ENCODE results near the gene HCN4. TPM values are rescaled to one million over a fixed set of nuclear protein-coding genes. Genes with fewer than 3 reads are reported as not detected.

HCN4 gene
- total and polyA plus RNA-seq, 2 experiments from 2014 or later, result 2.4 to 10.6 TPM

DNA sequence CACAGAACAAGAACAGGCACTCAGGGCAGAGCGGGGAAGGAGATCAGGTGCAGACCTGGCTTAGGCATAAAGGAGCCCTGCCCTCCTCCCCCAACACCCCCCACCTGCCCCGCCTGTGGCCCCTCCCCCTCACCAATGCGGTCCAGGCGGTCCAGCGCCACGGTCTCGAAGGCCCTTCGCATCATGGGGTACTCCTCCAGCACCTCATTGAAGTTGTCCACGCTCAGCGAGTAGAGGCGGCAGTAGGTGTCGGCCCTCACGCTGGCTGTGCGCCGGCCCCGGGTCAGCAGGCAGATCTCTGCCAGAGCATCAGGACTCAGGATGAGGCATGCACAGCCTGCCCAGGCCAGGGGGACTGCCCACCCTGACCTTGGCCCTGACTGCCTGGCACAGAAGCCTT is 44.8 kb downstream of the HCN4 start:
- TF ChIP-seq, protein P1, sequence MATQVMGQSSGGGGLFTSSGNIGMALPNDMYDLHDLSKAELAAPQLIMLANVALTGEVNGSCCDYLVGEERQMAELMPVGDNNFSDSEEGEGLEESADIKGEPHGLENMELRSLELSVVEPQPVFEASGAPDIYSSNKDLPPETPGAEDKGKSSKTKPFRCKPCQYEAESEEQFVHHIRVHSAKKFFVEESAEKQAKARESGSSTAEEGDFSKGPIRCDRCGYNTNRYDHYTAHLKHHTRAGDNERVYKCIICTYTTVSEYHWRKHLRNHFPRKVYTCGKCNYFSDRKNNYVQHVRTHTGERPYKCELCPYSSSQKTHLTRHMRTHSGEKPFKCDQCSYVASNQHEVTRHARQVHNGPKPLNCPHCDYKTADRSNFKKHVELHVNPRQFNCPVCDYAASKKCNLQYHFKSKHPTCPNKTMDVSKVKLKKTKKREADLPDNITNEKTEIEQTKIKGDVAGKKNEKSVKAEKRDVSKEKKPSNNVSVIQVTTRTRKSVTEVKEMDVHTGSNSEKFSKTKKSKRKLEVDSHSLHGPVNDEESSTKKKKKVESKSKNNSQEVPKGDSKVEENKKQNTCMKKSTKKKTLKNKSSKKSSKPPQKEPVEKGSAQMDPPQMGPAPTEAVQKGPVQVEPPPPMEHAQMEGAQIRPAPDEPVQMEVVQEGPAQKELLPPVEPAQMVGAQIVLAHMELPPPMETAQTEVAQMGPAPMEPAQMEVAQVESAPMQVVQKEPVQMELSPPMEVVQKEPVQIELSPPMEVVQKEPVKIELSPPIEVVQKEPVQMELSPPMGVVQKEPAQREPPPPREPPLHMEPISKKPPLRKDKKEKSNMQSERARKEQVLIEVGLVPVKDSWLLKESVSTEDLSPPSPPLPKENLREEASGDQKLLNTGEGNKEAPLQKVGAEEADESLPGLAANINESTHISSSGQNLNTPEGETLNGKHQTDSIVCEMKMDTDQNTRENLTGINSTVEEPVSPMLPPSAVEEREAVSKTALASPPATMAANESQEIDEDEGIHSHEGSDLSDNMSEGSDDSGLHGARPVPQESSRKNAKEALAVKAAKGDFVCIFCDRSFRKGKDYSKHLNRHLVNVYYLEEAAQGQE (IDR thresholded peaks at IDR 0.05; ENCODE audit: unreplicated experiment), result no peak
- TF ChIP-seq, protein P2, sequence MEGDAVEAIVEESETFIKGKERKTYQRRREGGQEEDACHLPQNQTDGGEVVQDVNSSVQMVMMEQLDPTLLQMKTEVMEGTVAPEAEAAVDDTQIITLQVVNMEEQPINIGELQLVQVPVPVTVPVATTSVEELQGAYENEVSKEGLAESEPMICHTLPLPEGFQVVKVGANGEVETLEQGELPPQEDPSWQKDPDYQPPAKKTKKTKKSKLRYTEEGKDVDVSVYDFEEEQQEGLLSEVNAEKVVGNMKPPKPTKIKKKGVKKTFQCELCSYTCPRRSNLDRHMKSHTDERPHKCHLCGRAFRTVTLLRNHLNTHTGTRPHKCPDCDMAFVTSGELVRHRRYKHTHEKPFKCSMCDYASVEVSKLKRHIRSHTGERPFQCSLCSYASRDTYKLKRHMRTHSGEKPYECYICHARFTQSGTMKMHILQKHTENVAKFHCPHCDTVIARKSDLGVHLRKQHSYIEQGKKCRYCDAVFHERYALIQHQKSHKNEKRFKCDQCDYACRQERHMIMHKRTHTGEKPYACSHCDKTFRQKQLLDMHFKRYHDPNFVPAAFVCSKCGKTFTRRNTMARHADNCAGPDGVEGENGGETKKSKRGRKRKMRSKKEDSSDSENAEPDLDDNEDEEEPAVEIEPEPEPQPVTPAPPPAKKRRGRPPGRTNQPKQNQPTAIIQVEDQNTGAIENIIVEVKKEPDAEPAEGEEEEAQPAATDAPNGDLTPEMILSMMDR (conservative IDR thresholded peaks at IDR 0.05; ENCODE audit: low read depth in 2 of 2), result no peak
- no peak for TF ChIP-seq EZH2 (IDR thresholded peaks at IDR 0.05; ENCODE audit: low read depth, unreplicated experiment)
- no peak for TF ChIP-seq NANOG (IDR thresholded peaks at IDR 0.05; ENCODE audit: borderline replicate concordance)
- TF ChIP-seq, protein P3, sequence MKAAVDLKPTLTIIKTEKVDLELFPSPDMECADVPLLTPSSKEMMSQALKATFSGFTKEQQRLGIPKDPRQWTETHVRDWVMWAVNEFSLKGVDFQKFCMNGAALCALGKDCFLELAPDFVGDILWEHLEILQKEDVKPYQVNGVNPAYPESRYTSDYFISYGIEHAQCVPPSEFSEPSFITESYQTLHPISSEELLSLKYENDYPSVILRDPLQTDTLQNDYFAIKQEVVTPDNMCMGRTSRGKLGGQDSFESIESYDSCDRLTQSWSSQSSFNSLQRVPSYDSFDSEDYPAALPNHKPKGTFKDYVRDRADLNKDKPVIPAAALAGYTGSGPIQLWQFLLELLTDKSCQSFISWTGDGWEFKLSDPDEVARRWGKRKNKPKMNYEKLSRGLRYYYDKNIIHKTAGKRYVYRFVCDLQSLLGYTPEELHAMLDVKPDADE (IDR thresholded peaks at IDR 0.05), result no peak

DNA sequence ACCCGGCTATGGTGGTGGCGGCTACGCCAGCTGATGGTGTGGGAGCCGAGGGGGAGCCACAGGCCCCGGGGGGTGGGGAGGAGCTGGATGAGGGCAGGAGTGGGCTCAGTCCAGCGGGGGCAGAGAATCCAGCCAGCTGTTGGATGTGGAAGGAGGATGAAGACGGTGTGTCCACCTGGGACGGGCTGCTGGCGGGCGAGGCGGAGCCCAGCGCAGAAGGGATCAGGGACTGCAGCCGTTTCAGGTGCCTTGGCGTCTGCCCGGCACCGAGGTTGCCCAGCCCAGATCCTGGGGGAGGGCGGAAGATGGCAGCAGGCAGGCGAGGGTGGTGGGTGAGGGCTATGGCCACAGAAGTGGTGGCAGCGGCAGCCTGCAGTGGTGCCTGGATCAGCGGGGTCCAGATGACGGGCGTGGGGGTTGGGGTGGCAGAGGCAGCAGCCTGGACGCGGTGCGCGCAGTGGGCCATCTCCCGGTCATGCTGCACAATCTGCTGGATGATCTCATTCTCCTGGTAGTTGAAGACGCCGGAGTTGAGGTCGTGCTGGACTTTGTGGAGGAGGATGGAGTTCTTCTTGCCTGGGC is 45.3 kb downstream of the HCN4 start:
- no peaks in the 10 kb centered on the region for H4K20me1 ChIP-seq (replicated peaks; ENCODE audit: insufficient read depth)
- no peak for TF ChIP-seq POLR2AphosphoS5 (IDR thresholded peaks at IDR 0.05; ENCODE audit: low read depth)
- H3K27me3 Mint-ChIP-seq (ENCODE audit: insufficient read depth, low read depth, poor library complexity), result peaks cover 12% of the 10 kb centered on the region
- H3K36me3 Mint-ChIP-seq (ENCODE audit: low read depth), result peaks cover 26% of the 10 kb centered on the region
- no peak for ATAC-seq
- DNase-seq (ENCODE audit: low spot score), result no peak
- H3K4me1 Mint-ChIP-seq, result peaks cover 12% of the 10 kb centered on the region
- H3K27ac ChIP-seq (ENCODE audit: low read depth), result no peak overlapping the region
- H3K27me3 ChIP-seq (ENCODE audit: insufficient read depth), result no peaks in the 10 kb centered on the region
- H2AFZ ChIP-seq, result no peak overlapping the region
- H3K9me3 Mint-ChIP-seq, result no peaks in the 10 kb centered on the region
- H3K79me2 ChIP-seq (replicated peaks; ENCODE audit: insufficient read depth), result no peaks in the 10 kb centered on the region
- no peaks in the 10 kb centered on the region for H3K36me3 ChIP-seq (ENCODE audit: insufficient read depth)
- no peaks in the 10 kb centered on the region for H3K9me2 ChIP-seq (ENCODE audit: insufficient read depth)
- H3F3A ChIP-seq (replicated peaks; ENCODE audit: low read depth), result no peaks in the 10 kb centered on the region
- H3K4me2 ChIP-seq, result no peak overlapping the region
- no peak overlapping the region for H3K27ac Mint-ChIP-seq
- H3K4me3 ChIP-seq, result no peak overlapping the region
- H3K4me3 Mint-ChIP-seq, result no peak overlapping the region
- H3K4me1 ChIP-seq (ENCODE audit: insufficient read depth), result no peaks in the 10 kb centered on the region; the same call in 1 of the 2 replicates

More for the DNA sequence above, 44.8 kb downstream of the HCN4 start:
- Mint-ChIP-seq H3K4me1 (peaks cover 11% of the 10 kb centered on the region), H3K27me3 (ENCODE audit: insufficient read depth, low read depth, poor library complexity) (peaks cover 10% of the 10 kb centered on the region), H3K36me3 (ENCODE audit: low read depth) (peaks cover 31% of the 10 kb centered on the region), H3K27ac (no peak overlapping the region), H3K4me3 (no peak overlapping the region), H3K9me3 (no peaks in the 10 kb centered on the region)
- Histone ChIP-seq H3K27ac (ENCODE audit: low read depth) (no peak overlapping the region), H4K20me1 (replicated peaks; ENCODE audit: insufficient read depth) (no peaks in the 10 kb centered on the region), H3K79me2 (replicated peaks; ENCODE audit: insufficient read depth) (no peaks in the 10 kb centered on the region), H3F3A (replicated peaks; ENCODE audit: low read depth) (no peaks in the 10 kb centered on the region), H3K36me3 (ENCODE audit: insufficient read depth) (no peaks in the 10 kb centered on the region), H3K9me2 (ENCODE audit: insufficient read depth) (no peaks in the 10 kb centered on the region), H3K27me3 (ENCODE audit: insufficient read depth) (no peaks in the 10 kb centered on the region), H2AFZ (no peak overlapping the region), H3K4me1 (ENCODE audit: insufficient read depth) (no peaks in the 10 kb centered on the region; the same call in 1 of the 2 replicates), H3K4me2 (no peak overlapping the region), H3K4me3 (no peak overlapping the region)
- DNase-seq (ENCODE audit: low spot score) (no peak), ATAC-seq (no peak)

Data from GM23338 (cell line).